RWPE2 (cell line): ENCODE measurements around the gene MDGA2.

Experiments used
- ATAC-seq: fragments of 200-7000 bp; cut with Tn5 transposase; 3 replicates; pipeline ENCODE4 v1.9.1; 2021; ENCODE audit warnings: low read depth
- DNase-seq: peaks from one replicate; pipeline ENCODE4 v3.0.0-alpha.2; 2020; ENCODE audit warnings: low spot score
- H3K27ac ChIP-seq: fragments of 450-650 bp; 2 replicates; pipeline ENCODE4 v1.5.1; 2017; ENCODE audit warnings: mild to moderate bottlenecking; ENCODE audit not compliant: poor library complexity, severe bottlenecking
- H3K27me3 ChIP-seq: fragments of 250-450 bp; sonication (Bioruptor Pico); 2 replicates; pipeline ENCODE4 v1.5.1; 2021; ENCODE audit warnings: mild to moderate bottlenecking, moderate library complexity; ENCODE audit not compliant: insufficient read depth, poor library complexity, severe bottlenecking
- H3K36me3 ChIP-seq: fragments of 250-450 bp; sonication (Bioruptor Pico); 2 replicates; pipeline ENCODE4 v1.5.1; 2020; ENCODE audit warnings: low read depth, mild to moderate bottlenecking, moderate library complexity
- H3K4me1 ChIP-seq: fragments of 250-450 bp; sonication (Bioruptor Pico); 2 replicates; pipeline ENCODE4 v1.5.1; 2021; ENCODE audit warnings: mild to moderate bottlenecking, moderate library complexity; ENCODE audit not compliant: insufficient read depth, poor library complexity, severe bottlenecking
- H3K4me3 ChIP-seq: fragments of 250-450 bp; sonication (Bioruptor Pico); 2 replicates; pipeline ENCODE4 v1.5.1; 2021; ENCODE audit warnings: mild to moderate bottlenecking, moderate library complexity; ENCODE audit not compliant: severe bottlenecking
- H3K9me3 ChIP-seq: fragments of 250-450 bp; sonication (Bioruptor Pico); 2 replicates; pipeline ENCODE4 v1.5.1; 2021; ENCODE audit warnings: mild to moderate bottlenecking, moderate library complexity; ENCODE audit not compliant: severe bottlenecking
- TF ChIP-seq, protein P1 (sequence below): fragments of 450-650 bp; IDR thresholded peaks from one replicate; pipeline ENCODE4 v1.5.1; 2017; ENCODE audit warnings: mild to moderate bottlenecking, moderate library complexity; ENCODE audit not compliant: poor library complexity, severe bottlenecking

MDGA2 gene

DNA sequence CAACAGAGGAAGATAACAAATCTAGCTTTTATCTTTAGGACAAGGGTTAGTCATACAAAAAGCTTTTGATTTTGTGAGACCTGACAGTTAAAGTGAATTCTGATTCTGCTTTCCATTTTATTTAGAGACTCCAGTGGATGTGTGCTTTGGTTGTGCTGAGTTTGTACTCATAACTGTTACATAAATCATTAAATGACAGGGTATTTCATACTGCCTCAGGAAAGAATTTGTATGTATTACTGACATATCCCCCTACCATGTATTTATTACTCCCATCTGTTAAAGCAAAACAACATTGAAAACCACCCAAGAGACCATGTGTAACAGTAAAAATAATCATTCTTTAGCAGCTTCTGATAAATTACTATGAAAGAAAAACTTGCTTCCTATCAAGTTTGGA lies 780.9 kb downstream of the MDGA2 start:
- Histone ChIP-seq H3K4me1 (no peaks in the 10 kb centered on the region), H3K27ac (no peak overlapping the region), H3K36me3 (no peaks in the 10 kb centered on the region), H3K9me3 (no peaks in the 10 kb centered on the region), H3K4me3 (no peak overlapping the region), H3K27me3 (no peaks in the 10 kb centered on the region)
- ATAC-seq (no peak), DNase-seq (no peak)
- TF ChIP-seq, protein P1, sequence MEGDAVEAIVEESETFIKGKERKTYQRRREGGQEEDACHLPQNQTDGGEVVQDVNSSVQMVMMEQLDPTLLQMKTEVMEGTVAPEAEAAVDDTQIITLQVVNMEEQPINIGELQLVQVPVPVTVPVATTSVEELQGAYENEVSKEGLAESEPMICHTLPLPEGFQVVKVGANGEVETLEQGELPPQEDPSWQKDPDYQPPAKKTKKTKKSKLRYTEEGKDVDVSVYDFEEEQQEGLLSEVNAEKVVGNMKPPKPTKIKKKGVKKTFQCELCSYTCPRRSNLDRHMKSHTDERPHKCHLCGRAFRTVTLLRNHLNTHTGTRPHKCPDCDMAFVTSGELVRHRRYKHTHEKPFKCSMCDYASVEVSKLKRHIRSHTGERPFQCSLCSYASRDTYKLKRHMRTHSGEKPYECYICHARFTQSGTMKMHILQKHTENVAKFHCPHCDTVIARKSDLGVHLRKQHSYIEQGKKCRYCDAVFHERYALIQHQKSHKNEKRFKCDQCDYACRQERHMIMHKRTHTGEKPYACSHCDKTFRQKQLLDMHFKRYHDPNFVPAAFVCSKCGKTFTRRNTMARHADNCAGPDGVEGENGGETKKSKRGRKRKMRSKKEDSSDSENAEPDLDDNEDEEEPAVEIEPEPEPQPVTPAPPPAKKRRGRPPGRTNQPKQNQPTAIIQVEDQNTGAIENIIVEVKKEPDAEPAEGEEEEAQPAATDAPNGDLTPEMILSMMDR = no peak

DNA sequence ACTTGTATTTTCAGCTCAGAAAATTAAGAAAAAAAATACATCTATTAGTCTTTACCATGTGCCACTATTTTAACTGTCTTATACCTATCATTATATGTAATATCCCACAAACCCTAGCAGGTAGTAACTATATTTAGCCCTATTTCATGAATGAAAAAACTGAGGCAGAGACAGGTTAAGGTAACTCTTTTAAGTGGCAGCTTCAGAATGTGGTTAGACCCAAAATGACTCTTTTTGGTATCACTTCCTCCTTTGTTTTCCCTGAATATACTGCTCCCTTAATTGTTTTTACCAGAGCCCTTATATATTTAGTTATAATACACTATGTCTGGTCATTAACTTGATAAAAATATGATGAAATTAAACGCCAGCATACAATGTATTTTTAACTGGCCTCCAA lies 788.3 kb downstream of the MDGA2 start:
- DNase-seq (no peak), ATAC-seq (no peak)
- H3K27me3 ChIP-seq = peaks cover 14% of the 10 kb centered on the region
- H3K4me3 ChIP-seq = no peak overlapping the region
- TF ChIP-seq, protein P1 = no peak
- H3K9me3 ChIP-seq = no peaks in the 10 kb centered on the region
- no peaks in the 10 kb centered on the region for H3K4me1 ChIP-seq
- no peak overlapping the region for H3K27ac ChIP-seq
- no peaks in the 10 kb centered on the region for H3K36me3 ChIP-seq

DNA sequence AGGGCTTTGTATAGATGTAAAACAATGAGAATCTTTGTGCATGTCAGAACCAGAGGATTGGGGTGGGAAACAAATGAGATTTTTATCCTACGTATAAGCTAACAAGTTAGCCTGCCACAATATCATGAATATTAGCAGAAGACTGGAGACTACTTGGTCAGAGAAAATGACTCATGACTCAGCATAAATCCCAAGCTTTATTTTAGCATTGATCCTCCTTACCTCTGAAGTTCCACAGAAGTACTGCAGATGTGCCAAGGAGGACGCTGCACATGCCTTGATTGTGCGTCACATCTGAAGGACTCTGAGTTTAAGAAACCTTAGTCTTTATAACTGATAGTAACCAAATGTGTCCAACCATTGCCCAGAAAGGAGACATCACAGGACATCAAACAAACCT lies 789.8 kb downstream of the MDGA2 start:
- H3K9me3 ChIP-seq = no peaks in the 10 kb centered on the region
- no peak for DNase-seq
- H3K27me3 ChIP-seq = peaks cover 22% of the 10 kb centered on the region
- ATAC-seq = no peak
- H3K4me3 ChIP-seq = no peak overlapping the region
- H3K4me1 ChIP-seq = no peaks in the 10 kb centered on the region
- no peak overlapping the region for H3K27ac ChIP-seq
- H3K36me3 ChIP-seq = no peaks in the 10 kb centered on the region
- TF ChIP-seq, protein P1 = no peak

DNA sequence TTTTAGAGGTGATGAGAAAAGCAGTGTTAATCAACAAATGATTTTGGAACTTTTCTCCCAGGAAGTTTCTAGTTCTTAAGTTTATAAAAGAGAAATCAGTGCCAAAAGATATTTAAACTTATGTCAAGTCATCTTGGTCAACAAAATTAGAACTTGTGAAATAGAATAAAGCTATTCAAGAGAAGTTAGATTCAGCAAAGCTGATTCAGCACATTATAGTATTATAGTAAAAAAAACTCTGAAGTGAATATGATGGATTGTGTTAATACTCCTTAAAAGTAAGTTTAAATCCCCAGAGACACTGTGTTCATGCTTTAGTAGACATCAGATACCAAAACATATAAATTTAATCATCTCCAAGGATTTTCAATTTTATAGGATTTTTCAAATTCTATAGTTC lies 813.7 kb downstream of the MDGA2 start:
- TF ChIP-seq, protein P1 = no peak
- H3K27ac ChIP-seq = no peak overlapping the region
- H3K4me3 ChIP-seq = no peak overlapping the region
- DNase-seq (no peak), ATAC-seq (no peak)
- peaks cover 7% of the 10 kb centered on the region for H3K27me3 ChIP-seq
- H3K36me3 ChIP-seq = no peaks in the 10 kb centered on the region
- H3K9me3 ChIP-seq = no peaks in the 10 kb centered on the region
- H3K4me1 ChIP-seq = no peaks in the 10 kb centered on the region

DNA sequence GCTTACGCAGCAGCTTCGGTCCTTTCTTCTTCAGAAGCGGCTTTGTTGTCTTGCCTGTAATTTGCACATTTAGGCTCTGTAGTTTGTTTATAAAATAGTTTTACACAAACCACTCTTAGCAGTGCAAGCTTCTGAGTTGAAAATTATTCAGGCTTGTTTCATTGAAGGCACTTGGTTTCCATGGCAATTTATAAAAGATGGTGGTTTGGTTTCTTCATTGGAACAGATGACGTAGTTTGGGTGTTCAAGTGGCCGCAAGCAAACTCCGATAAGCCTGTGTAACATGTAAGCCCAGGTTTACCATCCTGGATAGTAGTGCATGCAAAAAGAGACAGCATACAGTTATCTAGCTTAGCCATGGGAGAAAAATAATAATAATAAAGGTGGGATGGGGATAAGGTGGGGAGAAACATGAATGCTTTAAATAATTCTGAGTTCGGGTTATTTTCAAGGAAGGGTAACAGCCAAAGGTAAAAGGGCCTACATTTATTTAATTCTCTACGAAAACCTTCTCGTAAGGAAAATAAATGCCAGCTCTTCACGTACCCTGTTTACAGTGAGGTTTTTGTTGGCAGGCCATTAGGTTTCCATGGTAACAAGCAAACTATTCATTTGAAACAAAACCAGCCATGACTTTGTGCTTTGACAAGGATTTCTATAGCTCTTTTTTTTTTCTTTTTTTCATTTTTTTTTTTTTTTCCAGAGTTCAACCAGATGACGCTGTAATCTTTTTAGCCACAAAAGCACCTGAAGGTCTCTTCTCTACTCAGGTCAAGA lies 834.3 kb downstream of the MDGA2 start:
- TF ChIP-seq, protein P1 = no peak
- no peak overlapping the region for H3K4me3 ChIP-seq
- H3K9me3 ChIP-seq = no peaks in the 10 kb centered on the region
- no peak overlapping the region for H3K27ac ChIP-seq
- H3K36me3 ChIP-seq = no peaks in the 10 kb centered on the region
- DNase-seq (no peak), ATAC-seq (no peak)
- peaks cover 10% of the 10 kb centered on the region for H3K27me3 ChIP-seq
- H3K4me1 ChIP-seq = no peaks in the 10 kb centered on the region
